H1 (cell line): Measurements from ENCODE around the gene RPTOR. TPM values are rescaled to one million over a fixed set of nuclear protein-coding genes. Genes with fewer than 3 reads are reported as not detected.

Experiments used
- CTCF ChIA-PET: fragments of 300-600 bp; sonication (Branson Sonifier 250); formaldehyde crosslinking; loops from one replicate; lab custom pipeline; 2021; ENCODE audit not compliant: partially characterized antibody; lab: Charles Lee
- POLR2A ChIA-PET: fragments of 300-600 bp; sonication (Branson Sonifier 250); formaldehyde crosslinking; loops from one replicate; lab custom pipeline; 2021; ENCODE audit warnings: inconsistent platforms; ENCODE audit not compliant: partially characterized antibody; lab: Charles Lee
- DNase-seq, 2 experiments: peaks; one replicate each; pipeline versions ENCODE4 v3.0.0 to v3.0.0-alpha.2; 2010 to 2022; ENCODE audit warnings: low spot score in 2 of 2, low read depth in 1 of 2, mixed read lengths in 1 of 2
- FAIRE-seq: peaks from 2 replicates; lab custom pipeline; 2011; peaks lifted over from hg19 to GRCh38; lab: Jason Lieb, UNC
- H2AFZ ChIP-seq: 2 replicates; pipeline ENCODE4 v1.8.1; 2012; ENCODE audit warnings: low read length, inconsistent platforms
- H2AK5ac ChIP-seq: 2 replicates; pipeline ENCODE4 v1.6.1; 2013; ENCODE audit warnings: low read depth, low read length
- H2BK120ac ChIP-seq: replicated peaks from 2 replicates; pipeline ENCODE3; 2013; ENCODE audit warnings: low read depth, low read length, inconsistent platforms
- H2BK12ac ChIP-seq: 2 replicates; pipeline ENCODE4 v1.6.1; 2013; ENCODE audit warnings: low read depth, low read length
- H2BK15ac ChIP-seq: 2 replicates; pipeline ENCODE4 v1.6.1; 2013; ENCODE audit warnings: low read length
- H2BK20ac ChIP-seq: 2 replicates; pipeline ENCODE4 v1.6.1; 2013; ENCODE audit warnings: low read length
- H2BK5ac ChIP-seq: 2 replicates; pipeline ENCODE4 v1.6.1; 2013; ENCODE audit warnings: low read depth, low read length
- H3K14ac ChIP-seq: 2 replicates; pipeline ENCODE4 v1.6.1; 2013; ENCODE audit warnings: inconsistent platforms; ENCODE audit not compliant: insufficient read length
- H3K18ac ChIP-seq: 2 replicates; pipeline ENCODE4 v1.6.1; 2013; ENCODE audit warnings: low read length; ENCODE audit errors: extremely low read depth
- H3K23ac ChIP-seq: 2 replicates; pipeline ENCODE4 v1.6.1; 2013; ENCODE audit warnings: inconsistent platforms; ENCODE audit not compliant: insufficient read length
- H3K23me2 ChIP-seq: 2 replicates; pipeline ENCODE4 v1.6.1; 2013; ENCODE audit warnings: low read depth, low read length
- H3K27ac ChIP-seq: 2 replicates; pipeline ENCODE4 v1.6.1; 2011; ENCODE audit warnings: low read depth, low read length, inconsistent platforms
- H3K27me3 ChIP-seq, 4 experiments: replicated peaks in 1 of 4; 1 replicate in 1 of 4; 2 replicates in 3 of 4; pipeline versions ENCODE4 v1.6.1 to v1.8.1; 2011 to 2013; ENCODE audit warnings: low read length in 3 of 4, mild to moderate bottlenecking in 3 of 4, inconsistent platforms in 2 of 4, mixed read lengths in 2 of 4, moderate library complexity in 1 of 4; ENCODE audit not compliant: control insufficient read depth in 3 of 4, insufficient read depth in 3 of 4; ENCODE audit errors: extremely low read depth in 1 of 4
- H3K36me3 ChIP-seq, 4 experiments: 2 replicates each; pipeline versions ENCODE4 v1.6.1 to v1.8.1; 2011 to 2013; ENCODE audit warnings: mild to moderate bottlenecking in 4 of 4, low read length in 3 of 4, moderate library complexity in 2 of 4, control low read depth in 1 of 4, inconsistent platforms in 1 of 4; ENCODE audit not compliant: insufficient read depth in 4 of 4, control insufficient read depth in 2 of 4
- H3K4ac ChIP-seq: replicated peaks from 2 replicates; pipeline ENCODE3; 2013; ENCODE audit warnings: low read length, low read depth, mixed read lengths, inconsistent platforms; ENCODE audit not compliant: insufficient read length
- H3K4me1 ChIP-seq, 4 experiments: replicated peaks in 1 of 4; 1 replicate in 1 of 4; 2 replicates in 3 of 4; pipeline versions ENCODE4 v1.6.1 to v1.8.1; 2011 to 2013; ENCODE audit warnings: low read length in 3 of 4, inconsistent platforms in 2 of 4, mixed read lengths in 1 of 4; ENCODE audit not compliant: insufficient read depth in 4 of 4, control insufficient read depth in 3 of 4
- H3K4me2 ChIP-seq, 2 experiments: 2 replicates each; pipeline versions ENCODE4 v1.6.1 to v1.8.1; 2011 to 2013; ENCODE audit warnings: low read depth in 2 of 2, low read length in 2 of 2, control low read depth in 1 of 2, inconsistent platforms in 1 of 2, mild to moderate bottlenecking in 1 of 2; ENCODE audit not compliant: insufficient read depth in 1 of 2
- H3K4me3 ChIP-seq, 4 experiments: fragments of 200-600, 300-600 bp in 1 of 4; sonication (generic), shearing (Covaris generic), sonication (Bioruptor Twin) in 1 of 4; 2 replicates each; pipeline versions ENCODE4 v1.5.1 to v1.8.1; 2011 to 2016; ENCODE audit warnings: low read length in 4 of 4, low read depth in 3 of 4, control low read depth in 2 of 4, inconsistent platforms in 2 of 4, mild to moderate bottlenecking in 2 of 4, mixed read lengths in 1 of 4, moderate library complexity in 1 of 4; ENCODE audit not compliant: insufficient read depth in 2 of 4; ENCODE audit errors: extremely low read depth in 1 of 4
- H3K56ac ChIP-seq: replicated peaks from 2 replicates; pipeline ENCODE3; 2013; ENCODE audit warnings: low read depth, mild to moderate bottlenecking, mixed read lengths, low read length, inconsistent platforms; ENCODE audit not compliant: insufficient read length
- H3K79me1 ChIP-seq: 2 replicates; pipeline ENCODE4 v1.6.1; 2013; ENCODE audit warnings: low read depth, low read length, control low read depth
- H3K79me2 ChIP-seq, 2 experiments: 2 replicates each; pipeline versions ENCODE4 v1.6.1 to v1.8.1; 2012 to 2013; ENCODE audit warnings: low read length in 2 of 2, mild to moderate bottlenecking in 2 of 2, inconsistent platforms in 1 of 2; ENCODE audit not compliant: insufficient read depth in 2 of 2, control insufficient read depth in 1 of 2
- H3K9ac ChIP-seq, 4 experiments: replicated peaks in 1 of 4; 1 replicate in 1 of 4; 2 replicates in 3 of 4; pipeline versions ENCODE4 v1.6.1 to v1.8.1; 2011 to 2013; ENCODE audit warnings: low read depth in 3 of 4, low read length in 3 of 4, control low read depth in 2 of 4, mild to moderate bottlenecking in 2 of 4, moderate library complexity in 2 of 4, inconsistent platforms in 1 of 4; ENCODE audit errors: extremely low read depth in 1 of 4
- H3K9me3 ChIP-seq, 2 experiments: 2 replicates each; pipeline versions ENCODE4 v1.6.1 to v1.8.1; 2012 to 2013; ENCODE audit warnings: mild to moderate bottlenecking in 2 of 2, moderate library complexity in 2 of 2, control low read depth in 1 of 2, inconsistent platforms in 1 of 2, low read depth in 1 of 2, low read length in 1 of 2, mixed read lengths in 1 of 2; ENCODE audit not compliant: insufficient read depth in 2 of 2
- H4K20me1 ChIP-seq, 2 experiments: replicated peaks in 1 of 2; 2 replicates each; pipeline versions ENCODE3 to v1.8.1; 2011 to 2013; ENCODE audit warnings: inconsistent platforms in 2 of 2, low read length in 2 of 2, mild to moderate bottlenecking in 1 of 2; ENCODE audit not compliant: insufficient read depth in 2 of 2, control insufficient read depth in 1 of 2
- H4K5ac ChIP-seq: 2 replicates; pipeline ENCODE4 v1.6.1; 2013; ENCODE audit warnings: low read length, low read depth, mixed read lengths, inconsistent platforms; ENCODE audit not compliant: insufficient read length
- H4K8ac ChIP-seq: 2 replicates; pipeline ENCODE4 v1.8.0; 2013; ENCODE audit warnings: mild to moderate bottlenecking, moderate library complexity, low read length, inconsistent platforms; ENCODE audit not compliant: insufficient read depth; ENCODE audit errors: extremely low read depth
- H4K91ac ChIP-seq: replicated peaks from 2 replicates; pipeline ENCODE3; 2013; ENCODE audit warnings: low read length, mixed read lengths, inconsistent platforms; ENCODE audit not compliant: insufficient read length
- CBX5 ChIP-seq: fragments of 300-800, 300-1000 bp; sonication (generic); IDR thresholded peaks from 2 replicates; pipeline ENCODE4 v1.7.1; 2016; ENCODE audit warnings: antibody characterized with exemption, low read length, low read depth
- FOSL1 ChIP-seq: IDR thresholded peaks from 2 replicates; pipeline ENCODE4 v1.6.1; 2011; ENCODE audit warnings: mild to moderate bottlenecking, low read depth, low read length, moderate library complexity; ENCODE audit not compliant: insufficient read depth
- SP2 ChIP-seq: IDR thresholded peaks from 2 replicates; pipeline ENCODE4 v1.6.1; 2012; ENCODE audit warnings: mild to moderate bottlenecking, low read length, inconsistent platforms
- TAF7 ChIP-seq: optimal IDR thresholded peaks from 2 replicates; pipeline ENCODE3; 2011; ENCODE audit warnings: low read depth, mild to moderate bottlenecking, inconsistent platforms, low read length, moderate library complexity, borderline replicate concordance
- TEAD4 ChIP-seq: IDR thresholded peaks from 2 replicates; pipeline ENCODE4 v1.6.1; 2012; ENCODE audit warnings: low read depth, low read length, inconsistent platforms, mixed read lengths
- WGBS, 2 experiments: shearing (Covaris generic) in 1 of 2; methylation state at CpG; one replicate each; pipeline versions ENCODE4 v1.1.6 to v1.1.7; 2013 to 2015; ENCODE audit warnings: low lambda C conversion rate in 2 of 2, mixed read lengths in 2 of 2, inconsistent platforms in 1 of 2, low coverage in 1 of 2, missing lambda C conversion rate in 1 of 2; ENCODE audit not compliant: insufficient replicate concordance in 2 of 2, insufficient coverage in 1 of 2, insufficient read length in 1 of 2; ENCODE audit errors: extremely low coverage in 1 of 2, missing lambda C conversion rate in 1 of 2; 5-methylcytosine and 5-hydroxymethylcytosine counted together
- polyA plus RNA-seq, 7 experiments: library from polyadenylated mRNA; depleted of rRNA in 3 of 7; stranded (reverse) in 5 of 7; unstranded in 2 of 7; fragments of >200 nt in 5 of 7; fragments of 200-250 nt in 2 of 7; gene quantifications; 1 replicate in 5 of 7; 2 replicates in 1 of 7; 4 replicates in 1 of 7; pipeline versions ENCODE4 v1.2.1 to v1.2.3, GENCODE V29; 2011 to 2013; ENCODE audit warnings: missing spikeins in 2 of 7, mixed read lengths in 2 of 7
- total RNA-seq: library from RNA; stranded (reverse); fragmentation: NEBNext Ultra II Directional; extraction: Animal tissue kit (Norgen Biotek cat#: 25700); gene quantifications from 2 replicates; pipeline ENCODE4 v1.2.1, GENCODE V29; 2021

RPTOR gene
- total and polyA plus RNA-seq, 2 of the 8 experiments (the other 6 are each of a cell fraction or from before 2014, with no cell fraction given), result 6.9 to 28.7 TPM

GRCh38 chr17:80786887-80787286 is 242.2 kb downstream of the RPTOR start:
- Histone ChIP-seq H2BK15ac (no peak overlapping the region), H3K56ac (no peak overlapping the region), H4K20me1 (peaks cover 0 to 3% of the 10 kb centered on the region in 2 experiments), H3K4me2 (no peak overlapping the region), H3K36me3 (no peaks in the 10 kb centered on the region), H3K9ac (no peak overlapping the region), H3K79me2 (no peaks in the 10 kb centered on the region), H2AFZ (no peak overlapping the region), H3K27me3 (no peaks in the 10 kb centered on the region), H3K18ac (no peak overlapping the region), H3K9me3 (no peaks in the 10 kb centered on the region), H2BK120ac (no peak overlapping the region), H2BK12ac (no peak overlapping the region), H4K5ac (no peak overlapping the region), H3K14ac (no peak overlapping the region), H4K8ac (no peak overlapping the region), H3K4me3 (no peak overlapping the region), H2BK20ac (no peak overlapping the region), H3K27ac (no peak overlapping the region), H3K79me1 (no peaks in the 10 kb centered on the region), H4K91ac (no peak overlapping the region), H3K4me1 (peaks cover 5 to 9% (median 7%) of the 10 kb centered on the region in 4 experiments; a peak in 6 of 7 replicates), H3K23ac (no peak overlapping the region), H3K4ac (no peak overlapping the region), H2BK5ac (no peak overlapping the region), H2AK5ac (no peak overlapping the region), H3K23me2 (no peaks in the 10 kb centered on the region)
- ChIA-PET POLR2A (no interaction called here), CTCF (interaction anchor here (1.0 kb wide), 1 partner anchor 14 kb away, joined by 3 read pairs; no protein-coding TSS in a partner anchor)
- no peak for DNase-seq
- WGBS, 2 experiments, result 91% methylated on average over 8 of the region's 8 CpGs; no CpG with 5 or more reads in 1 of the 2 experiments
- no peak for FAIRE-seq
- TF ChIP-seq FOSL1 (no peak), CBX5 (no peak), TEAD4 (no peak), TAF7 (no peak), SP2 (no peak)
